ENCODE results near the gene CFAP97. TPM values are rescaled to one million over a fixed set of nuclear protein-coding genes. Genes with fewer than 3 reads are reported as not detected.

CFAP97 gene
- total and polyA plus RNA-seq, 9 of the 15 experiments (the other 6 are each of a cell fraction or from before 2014, with no cell fraction given), result 17.3 to 57.8 (median 44.4) TPM

DNA sequence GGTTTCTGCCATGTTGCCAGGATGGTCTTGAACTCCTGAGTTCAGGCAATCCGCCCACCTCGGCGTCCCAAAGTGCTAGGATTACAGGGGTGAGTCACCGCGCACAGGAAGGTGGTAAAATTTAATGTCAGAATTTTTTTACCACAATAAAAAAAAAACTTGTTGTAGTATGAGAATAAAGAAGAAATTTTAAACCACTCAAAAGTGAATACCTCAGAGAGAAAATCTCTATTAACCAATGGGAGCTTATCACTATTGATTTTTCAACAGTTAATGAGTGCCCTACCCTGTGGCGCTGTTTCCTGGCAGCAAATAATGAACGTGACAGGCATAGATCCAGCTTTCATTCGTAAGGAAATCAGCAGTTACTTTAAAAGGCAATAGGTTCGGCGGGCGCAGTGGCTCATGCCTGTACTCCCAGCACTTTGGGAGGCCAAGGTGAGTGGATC lies 93.4 kb downstream of the CFAP97 start (continued):
- TF ChIP-seq ZNF518B (CRISPR knock-in tag; IDR thresholded peaks at IDR 0.05) (no peak), SNAPC5 (CRISPR knock-in tag; IDR thresholded peaks at IDR 0.05) (no peak), ZNF212 (CRISPR knock-in tag; IDR thresholded peaks at IDR 0.05) (no peak), TARDBP (IDR thresholded peaks at IDR 0.05) (no peak), ETS2 (tag; IDR thresholded peaks at IDR 0.05; ENCODE audit: borderline replicate concordance, poor library complexity, severe bottlenecking) (no peak)

DNA sequence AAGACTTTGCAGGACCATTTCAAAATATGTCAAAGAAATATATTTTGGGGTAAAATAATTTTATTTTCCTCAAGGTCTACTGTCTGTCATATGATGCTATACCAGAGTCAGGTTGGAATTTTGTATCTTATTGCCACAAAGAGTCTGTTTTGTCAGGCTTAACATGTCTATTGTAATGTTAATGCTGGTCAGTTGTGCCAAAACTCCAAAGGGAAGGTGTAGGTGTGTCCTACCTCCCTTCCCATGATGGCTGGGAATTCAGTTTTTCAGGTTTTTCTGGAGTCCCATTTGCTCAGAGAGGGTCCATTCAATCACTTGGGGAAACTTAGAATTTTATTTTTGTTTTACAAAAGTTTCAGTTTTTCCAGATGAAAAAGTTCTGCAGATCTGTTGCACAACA lies 94.1 kb downstream of the CFAP97 start:
- no peak overlapping the region for H2AFZ ChIP-seq (ENCODE audit: low read depth, low read length)
- H3K27me3 ChIP-seq (ENCODE audit: control insufficient read depth in 2 of 2, insufficient read depth in 2 of 2, low read length in 2 of 2), result no peaks in the 10 kb centered on the region; a peak in 1 of 5 replicates
- H3K79me2 ChIP-seq (ENCODE audit: control insufficient read depth, insufficient read depth, low read length), result no peaks in the 10 kb centered on the region
- ChIA-PET POLR2A (no interaction called here), CTCF (ENCODE audit: low intra/inter-chr PET ratio) (no interaction called here)
- H4K20me1 ChIP-seq (replicated peaks; ENCODE audit: control insufficient read depth, insufficient read depth, low read length), result no peaks in the 10 kb centered on the region
- no peak overlapping the region for H3K9ac ChIP-seq (ENCODE audit: insufficient read depth in 1 of 2, low read depth in 2 of 2, low read length in 2 of 2)
- H3K9me3 ChIP-seq (replicated peaks; ENCODE audit: control insufficient read depth, insufficient read depth, low read depth, low read length), result no peaks in the 10 kb centered on the region
- H3K4me2 ChIP-seq (ENCODE audit: insufficient read depth, low read length), result no peak overlapping the region
- intact Hi-C loops (cut with micrococcal nuclease) (no loop called here), in situ Hi-C loops (cut with MboI) (no loop called here)
- peaks cover 0 to 3% of the 10 kb centered on the region in 2 experiments; a peak in 1 of 5 replicates for H3K4me1 ChIP-seq (replicated peaks in 1 of 2; ENCODE audit: control insufficient read depth in 2 of 2, insufficient read depth in 2 of 2, low read length in 2 of 2)
- no TSS peak for BruUV-seq (replicated peaks)
- no peak overlapping the region for H3K4me3 ChIP-seq
- H3K9me1 ChIP-seq (ENCODE audit: control insufficient read depth, insufficient read depth, low read length), result no peaks in the 10 kb centered on the region
- H3K36me3 ChIP-seq (ENCODE audit: control insufficient read depth, insufficient read depth, low read length), result no peaks in the 10 kb centered on the region
- no peak for DNase-seq (ENCODE audit: extremely low read depth in 1 of 4, low spot score in 3 of 4)
- no peak overlapping the region for H3K27ac ChIP-seq (ENCODE audit: extremely low read depth, low read depth, low read length)
- ATAC-seq, result no peak
- FAIRE-seq, result no peak
- TF ChIP-seq MTA3 (IDR thresholded peaks at IDR 0.05; ENCODE audit: borderline replicate concordance) (no peak), ETV6 (IDR thresholded peaks at IDR 0.05; ENCODE audit: borderline replicate concordance in 1 of 2, low read depth in 2 of 2, low read length in 1 of 2) (no peak), ETV6 (CRISPR knock-in tag; IDR thresholded peaks at IDR 0.05; ENCODE audit: borderline replicate concordance) (no peak), HEY1 (CRISPR knock-in tag; IDR thresholded peaks at IDR 0.05; ENCODE audit: borderline replicate concordance) (no peak), ZNF696 (CRISPR knock-in tag; conservative IDR thresholded peaks at IDR 0.05) (no peak), TEAD2 (tag; IDR thresholded peaks at IDR 0.05) (no peak), TCF3 (CRISPR knock-in tag; IDR thresholded peaks at IDR 0.05) (no peak)
- TF ChIP-seq, protein P1, sequence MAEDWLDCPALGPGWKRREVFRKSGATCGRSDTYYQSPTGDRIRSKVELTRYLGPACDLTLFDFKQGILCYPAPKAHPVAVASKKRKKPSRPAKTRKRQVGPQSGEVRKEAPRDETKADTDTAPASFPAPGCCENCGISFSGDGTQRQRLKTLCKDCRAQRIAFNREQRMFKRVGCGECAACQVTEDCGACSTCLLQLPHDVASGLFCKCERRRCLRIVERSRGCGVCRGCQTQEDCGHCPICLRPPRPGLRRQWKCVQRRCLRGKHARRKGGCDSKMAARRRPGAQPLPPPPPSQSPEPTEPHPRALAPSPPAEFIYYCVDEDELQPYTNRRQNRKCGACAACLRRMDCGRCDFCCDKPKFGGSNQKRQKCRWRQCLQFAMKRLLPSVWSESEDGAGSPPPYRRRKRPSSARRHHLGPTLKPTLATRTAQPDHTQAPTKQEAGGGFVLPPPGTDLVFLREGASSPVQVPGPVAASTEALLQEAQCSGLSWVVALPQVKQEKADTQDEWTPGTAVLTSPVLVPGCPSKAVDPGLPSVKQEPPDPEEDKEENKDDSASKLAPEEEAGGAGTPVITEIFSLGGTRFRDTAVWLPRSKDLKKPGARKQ (CRISPR knock-in tag; IDR thresholded peaks at IDR 0.05), result no peak
